Liver (tissue), 9 donors: Measurements from ENCODE around the gene TESMIN. TPM values are rescaled to one million over a fixed set of nuclear protein-coding genes. Genes with fewer than 3 reads are reported as not detected.

Experiments used
- DNase-seq: peaks from one replicate; pipeline ENCODE4 v3.0.0-alpha.2; 2017; ENCODE audit warnings: low spot score
- H3K27ac ChIP-seq, 2 donors: one replicate each; pipeline ENCODE4 v1.7.0; 2013; ENCODE audit warnings: inconsistent platforms in 2 of 2, low read length in 2 of 2, control low read depth in 1 of 2, low read depth in 1 of 2, mild to moderate bottlenecking in 1 of 2
- H3K27me3 ChIP-seq, 4 donors: one replicate each; pipeline versions ENCODE4 v1.6.1 to v1.7.0; 2013; ENCODE audit warnings: low read length in 3 of 4, inconsistent platforms in 1 of 4, mild to moderate bottlenecking in 1 of 4, moderate library complexity in 1 of 4; ENCODE audit not compliant: control insufficient read depth in 4 of 4, insufficient read depth in 4 of 4
- H3K36me3 ChIP-seq, 4 donors: one replicate each; pipeline versions ENCODE4 v1.6.1 to v1.7.0; 2013; ENCODE audit warnings: low read length in 3 of 4, mild to moderate bottlenecking in 3 of 4, low read depth in 1 of 4, moderate library complexity in 1 of 4; ENCODE audit not compliant: control insufficient read depth in 4 of 4, insufficient read depth in 3 of 4
- H3K4me1 ChIP-seq, 4 donors: one replicate each; pipeline versions ENCODE4 v1.6.1 to v1.7.0; 2013; ENCODE audit warnings: low read length in 3 of 4, mild to moderate bottlenecking in 3 of 4, moderate library complexity in 1 of 4; ENCODE audit not compliant: control insufficient read depth in 4 of 4, insufficient read depth in 4 of 4
- H3K4me3 ChIP-seq, 3 donors: one replicate each; pipeline versions ENCODE4 v1.6.1 to v1.7.0; 2013; ENCODE audit warnings: low read length in 3 of 3, control low read depth in 1 of 3, low read depth in 1 of 3, mild to moderate bottlenecking in 1 of 3
- H3K9ac ChIP-seq, 2 donors: one replicate each; pipeline ENCODE4 v1.7.0; 2013; ENCODE audit warnings: low read length in 2 of 2, mild to moderate bottlenecking in 2 of 2, moderate library complexity in 2 of 2, control low read depth in 1 of 2, low read depth in 1 of 2
- H3K9me3 ChIP-seq, 4 donors: one replicate each; pipeline versions ENCODE4 v1.6.1 to v1.7.0; 2013; ENCODE audit warnings: low read length in 3 of 4; ENCODE audit not compliant: control insufficient read depth in 4 of 4
- ATF3 ChIP-seq: IDR thresholded peaks from 2 replicates; pipeline ENCODE4 v1.6.1; 2016; ENCODE audit warnings: antibody characterized with exemption
- CTCF ChIP-seq: fragments of 150-350 bp; IDR thresholded peaks from 2 replicates; pipeline ENCODE4 v1.5.1; 2017; ENCODE audit warnings: improper control_type of control experiment, low read depth, low read length; ENCODE audit not compliant: missing input control
- EGR1 ChIP-seq, 2 donors: IDR thresholded peaks; 2 replicates each; pipeline ENCODE4 v1.6.1; 2016 to 2018; ENCODE audit warnings: antibody characterized with exemption in 2 of 2, low read depth in 2 of 2
- FOXA1 ChIP-seq: IDR thresholded peaks from 2 replicates; pipeline ENCODE4 v1.6.1; 2016; ENCODE audit warnings: antibody characterized with exemption
- FOXA2 ChIP-seq: IDR thresholded peaks from 2 replicates; pipeline ENCODE4 v1.6.1; 2016; ENCODE audit warnings: antibody characterized with exemption
- GABPA ChIP-seq, 2 donors: IDR thresholded peaks in 1 of 2; conservative IDR thresholded peaks in 1 of 2; 2 replicates each; pipeline ENCODE4 v1.6.1; 2016; ENCODE audit warnings: antibody characterized with exemption in 2 of 2, mild to moderate bottlenecking in 1 of 2, moderate library complexity in 1 of 2
- HNF4A ChIP-seq, 2 donors: conservative IDR thresholded peaks; 2 replicates each; pipeline ENCODE4 v1.6.1; 2016; ENCODE audit warnings: antibody characterized with exemption in 2 of 2, mild to moderate bottlenecking in 2 of 2
- HNF4G ChIP-seq: IDR thresholded peaks from 2 replicates; pipeline ENCODE4 v1.6.1; 2016; ENCODE audit warnings: antibody characterized with exemption
- JUND ChIP-seq, 2 donors: IDR thresholded peaks; 2 replicates each; pipeline ENCODE4 v1.6.1; 2016; ENCODE audit warnings: antibody characterized with exemption in 2 of 2
- NR2F2 ChIP-seq: IDR thresholded peaks from 2 replicates; pipeline ENCODE4 v1.6.1; 2016; ENCODE audit warnings: antibody characterized with exemption
- RXRA ChIP-seq, 2 donors: IDR thresholded peaks; 2 replicates each; pipeline ENCODE4 v1.6.1; 2017 to 2018; ENCODE audit warnings: antibody characterized with exemption in 2 of 2, mild to moderate bottlenecking in 1 of 2
- SP1 ChIP-seq: IDR thresholded peaks from 2 replicates; pipeline ENCODE4 v1.6.1; 2018; ENCODE audit warnings: antibody characterized with exemption, mild to moderate bottlenecking
- TAF1 ChIP-seq: conservative IDR thresholded peaks from 2 replicates; pipeline ENCODE4 v1.6.1; 2016; ENCODE audit warnings: antibody characterized with exemption, mild to moderate bottlenecking
- YY1 ChIP-seq: IDR thresholded peaks from 2 replicates; pipeline ENCODE4 v1.6.1; 2016; ENCODE audit warnings: antibody characterized with exemption, mild to moderate bottlenecking
- ZBTB33 ChIP-seq: IDR thresholded peaks from 2 replicates; pipeline ENCODE4 v1.6.1; 2016; ENCODE audit warnings: antibody characterized with exemption
- WGBS: extraction: QIAGEN DNeasy Blood & Tissue Kit; methylation state at CpG from one replicate; pipeline ENCODE4 v1.1.7; 2013; 5-methylcytosine and 5-hydroxymethylcytosine counted together
- polyA plus RNA-seq, 2 donors: library from polyadenylated mRNA; stranded (reverse) in 1 of 2; unstranded in 1 of 2; fragments of 200-250 nt in 1 of 2; fragments of >200 nt in 1 of 2; fragmentation: Nextera tagmentation in 1 of 2; extraction: Ambion mirVana in 1 of 2; gene quantifications; one replicate each; pipeline versions ENCODE4 v1.2.1 to v1.2.3, GENCODE V29; 2013 to 2015
- total RNA-seq, 2 donors: library from RNA; depleted of rRNA; stranded (reverse); fragments of >200 nt; gene quantifications; one replicate each; pipeline ENCODE4 v1.2.3, GENCODE V29; 2014
- TF ChIP-seq, protein P1 (sequence below): IDR thresholded peaks from 2 replicates; pipeline ENCODE4 v1.6.1; 2016; ENCODE audit warnings: antibody characterized with exemption, mild to moderate bottlenecking
- TF ChIP-seq, protein P2 (sequence below): IDR thresholded peaks from 2 replicates; pipeline ENCODE4 v1.6.1; 2016; ENCODE audit warnings: antibody characterized with exemption
- donor health status: healthy.
- donor health status: healthy.
- donor health status: healthy.
- donor health status: healthy.
- donor health status: healthy.

TESMIN gene
- total and polyA plus RNA-seq, 4 donors, result 0.27 to 2.5 (median 0.62) TPM

GRCh38 chr11:68670208-68670992 lies 80.9 kb downstream of the TESMIN start (continued):
- TF ChIP-seq, protein P1, sequence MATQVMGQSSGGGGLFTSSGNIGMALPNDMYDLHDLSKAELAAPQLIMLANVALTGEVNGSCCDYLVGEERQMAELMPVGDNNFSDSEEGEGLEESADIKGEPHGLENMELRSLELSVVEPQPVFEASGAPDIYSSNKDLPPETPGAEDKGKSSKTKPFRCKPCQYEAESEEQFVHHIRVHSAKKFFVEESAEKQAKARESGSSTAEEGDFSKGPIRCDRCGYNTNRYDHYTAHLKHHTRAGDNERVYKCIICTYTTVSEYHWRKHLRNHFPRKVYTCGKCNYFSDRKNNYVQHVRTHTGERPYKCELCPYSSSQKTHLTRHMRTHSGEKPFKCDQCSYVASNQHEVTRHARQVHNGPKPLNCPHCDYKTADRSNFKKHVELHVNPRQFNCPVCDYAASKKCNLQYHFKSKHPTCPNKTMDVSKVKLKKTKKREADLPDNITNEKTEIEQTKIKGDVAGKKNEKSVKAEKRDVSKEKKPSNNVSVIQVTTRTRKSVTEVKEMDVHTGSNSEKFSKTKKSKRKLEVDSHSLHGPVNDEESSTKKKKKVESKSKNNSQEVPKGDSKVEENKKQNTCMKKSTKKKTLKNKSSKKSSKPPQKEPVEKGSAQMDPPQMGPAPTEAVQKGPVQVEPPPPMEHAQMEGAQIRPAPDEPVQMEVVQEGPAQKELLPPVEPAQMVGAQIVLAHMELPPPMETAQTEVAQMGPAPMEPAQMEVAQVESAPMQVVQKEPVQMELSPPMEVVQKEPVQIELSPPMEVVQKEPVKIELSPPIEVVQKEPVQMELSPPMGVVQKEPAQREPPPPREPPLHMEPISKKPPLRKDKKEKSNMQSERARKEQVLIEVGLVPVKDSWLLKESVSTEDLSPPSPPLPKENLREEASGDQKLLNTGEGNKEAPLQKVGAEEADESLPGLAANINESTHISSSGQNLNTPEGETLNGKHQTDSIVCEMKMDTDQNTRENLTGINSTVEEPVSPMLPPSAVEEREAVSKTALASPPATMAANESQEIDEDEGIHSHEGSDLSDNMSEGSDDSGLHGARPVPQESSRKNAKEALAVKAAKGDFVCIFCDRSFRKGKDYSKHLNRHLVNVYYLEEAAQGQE, result no peak
- TF ChIP-seq JUND (IDR thresholded peaks at IDR 0.05), result no peak

- H3K4me3 ChIP-seq, result no peak overlapping the region
- 87% methylated on average over 27 of the region's 27 CpGs for WGBS
- H3K4me1 ChIP-seq, result no peaks in the 10 kb centered on the region
- no peaks in the 10 kb centered on the region for H3K27me3 ChIP-seq
- no peak overlapping the region for H3K9ac ChIP-seq
- no peak for DNase-seq
- TF ChIP-seq NR2F2 (no peak), FOXA2 (no peak), ZBTB33 (no peak), HNF4A (conservative IDR thresholded peaks at IDR 0.05) (no peak), TAF1 (no peak), ATF3 (no peak), FOXA1 (no peak), HNF4G (no peak), GABPA (IDR thresholded peaks at IDR 0.05 in 1 of 2, conservative IDR thresholded peaks at IDR 0.05 in 1 of 2) (no peak), SP1 (no peak), RXRA (IDR thresholded peaks at IDR 0.05) (no peak), YY1 (no peak), EGR1 (IDR thresholded peaks at IDR 0.05; ENCODE audit: low read depth in 2 of 2) (no peak), CTCF (no peak)
- TF ChIP-seq, protein P2, sequence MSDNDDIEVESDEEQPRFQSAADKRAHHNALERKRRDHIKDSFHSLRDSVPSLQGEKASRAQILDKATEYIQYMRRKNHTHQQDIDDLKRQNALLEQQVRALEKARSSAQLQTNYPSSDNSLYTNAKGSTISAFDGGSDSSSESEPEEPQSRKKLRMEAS, result no peak
- TF ChIP-seq, protein P1, result no peak
- no peaks in the 10 kb centered on the region for H3K36me3 ChIP-seq
- H3K27ac ChIP-seq, result no peak overlapping the region
- H3K9me3 ChIP-seq, result peaks cover 0 to 7% (median 3%) of the 10 kb centered on the region in 4 donors
Observed at GRCh38 chr11:68669301-68670090, 81.8 kb downstream of the TESMIN start.
